ENCODE measurements around the gene NUP214.
"Not testable (repeated sequence)": the region's sequence is repeated elsewhere in the genome, so short reads cannot be mapped to it uniquely, and the experiment has no call there.

NUP214 gene

DNA sequence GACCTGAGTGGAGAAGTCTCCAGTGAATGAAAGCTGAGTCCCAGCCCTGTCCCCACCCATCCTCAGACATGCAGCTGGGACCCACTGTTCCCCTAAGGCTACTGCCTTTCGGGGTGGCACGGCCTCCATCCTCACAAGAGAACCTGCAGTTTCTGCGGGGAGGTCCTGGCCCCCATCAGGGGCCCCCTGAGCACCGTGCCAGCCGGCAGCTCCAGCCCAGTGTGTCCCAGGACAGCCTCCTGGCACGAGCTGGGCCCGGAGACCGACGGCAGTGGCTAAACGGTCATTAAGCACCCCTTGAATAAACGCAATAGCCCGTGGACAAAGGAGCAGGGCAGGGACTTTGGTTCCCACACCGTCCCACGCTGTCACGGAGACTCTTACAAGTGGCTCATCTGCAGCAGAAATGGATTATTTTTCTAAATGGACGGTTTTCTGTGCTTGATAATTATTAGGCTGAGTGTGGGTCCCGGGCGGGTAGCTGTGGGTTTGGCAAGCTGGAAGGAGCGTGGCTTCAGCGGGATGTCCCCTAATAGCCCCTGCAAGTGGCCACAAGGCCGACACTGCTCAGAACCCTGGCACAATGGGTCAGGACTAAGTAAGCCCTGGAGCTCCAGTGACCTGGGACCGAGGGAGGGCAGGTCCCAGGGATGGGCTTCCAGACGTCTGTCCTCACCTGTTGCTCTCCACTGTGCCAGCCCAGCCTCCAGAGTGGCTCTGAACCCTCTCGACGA is 133.5 kb downstream of the NUP214 start:
- Mint-ChIP-seq H3K36me3 (peaks cover 39% of the 10 kb centered on the region), H3K27ac (peak overlapping the region; percentile 99), H3K4me3 (no peak overlapping the region), H3K27me3 (no peaks in the 10 kb centered on the region), H3K9me3 (no peaks in the 10 kb centered on the region), H3K4me1 (peaks cover 81% of the 10 kb centered on the region)
- no peak for DNase-seq
- CTCF ChIA-PET, result interaction anchor here (0.6 to 2.0 kb wide), 3 partner anchors 15 to 473 kb away, joined by 3 to 7 read pairs (median 3); no protein-coding TSS in a partner anchor

DNA sequence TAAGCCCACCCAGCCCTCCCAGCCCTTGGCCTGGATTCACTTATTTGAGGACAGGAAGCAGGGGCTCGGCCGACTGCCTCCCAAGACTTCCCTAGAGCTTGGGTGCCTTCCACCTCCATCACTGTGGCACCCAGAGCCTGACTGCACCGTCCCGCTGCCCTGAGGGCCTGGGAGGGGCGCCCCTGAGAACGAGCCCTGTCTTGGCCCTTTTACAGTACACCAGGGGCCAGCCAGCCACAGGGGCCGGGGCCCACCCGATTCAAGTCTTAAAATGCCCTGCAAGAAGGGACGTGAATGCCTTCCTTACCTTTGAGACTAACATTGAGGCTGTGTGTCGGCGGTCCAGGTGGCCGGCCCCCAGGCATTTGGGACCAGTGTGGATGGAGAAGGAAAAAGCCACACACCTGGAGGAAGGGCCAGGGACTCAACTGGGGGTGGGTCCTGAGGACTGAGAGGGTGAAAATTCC is 134.1 kb downstream of the NUP214 start:
- Mint-ChIP-seq H3K27me3 (no peaks in the 10 kb centered on the region), H3K36me3 (peaks cover 45% of the 10 kb centered on the region), H3K27ac (peak overlapping the region; percentile 67), H3K4me3 (no peak overlapping the region), H3K9me3 (no peaks in the 10 kb centered on the region), H3K4me1 (peaks cover 81% of the 10 kb centered on the region)
- CTCF ChIA-PET, result interaction anchor here (1.2 kb wide), 1 partner anchor 14 kb away, joined by 3 read pairs; no protein-coding TSS in a partner anchor
- DNase-seq, result no peak

DNA sequence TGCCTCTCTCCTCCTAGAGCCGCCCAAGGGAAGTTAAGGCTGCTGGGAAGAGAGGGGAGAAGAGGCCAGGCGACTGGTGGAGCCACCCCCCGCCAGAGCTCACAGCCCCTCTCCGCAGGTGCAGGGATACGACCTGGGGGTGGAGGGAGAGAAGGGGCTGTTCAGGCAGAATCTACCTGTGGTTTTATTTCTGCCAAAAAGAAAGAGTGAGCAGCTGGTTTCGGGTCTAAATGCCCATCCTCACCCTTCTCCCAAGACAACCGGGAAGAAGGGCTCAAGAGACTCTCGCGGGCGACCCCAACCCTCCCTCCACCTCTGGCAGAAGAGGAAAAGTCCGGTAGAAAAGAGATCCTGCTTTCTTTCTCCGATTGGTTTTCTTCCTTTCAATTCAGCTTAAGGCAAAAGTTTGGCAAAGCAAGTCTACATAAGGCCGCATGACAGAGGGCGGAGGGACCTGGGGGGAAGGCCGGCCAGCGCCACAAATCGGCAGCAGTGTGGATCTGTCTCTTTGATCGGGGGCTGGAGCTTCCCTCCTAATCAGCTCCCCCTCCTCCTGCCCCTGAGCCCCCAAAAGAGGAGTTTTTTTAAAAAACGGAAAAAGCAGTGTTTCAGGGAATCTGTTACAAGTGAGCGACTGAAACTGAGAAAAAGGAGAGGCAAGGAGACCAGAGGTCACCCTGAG is 134.7 kb downstream of the NUP214 start:
- Mint-ChIP-seq H3K36me3 (peaks cover 50% of the 10 kb centered on the region), H3K9me3 (no peaks in the 10 kb centered on the region), H3K27me3 (no peaks in the 10 kb centered on the region), H3K4me1 (peaks cover 81% of the 10 kb centered on the region), H3K4me3 (no peak overlapping the region), H3K27ac (peak overlapping the region; percentile 76)
- CTCF ChIA-PET, result no interaction called here
- DNase-seq, result no peak

DNA sequence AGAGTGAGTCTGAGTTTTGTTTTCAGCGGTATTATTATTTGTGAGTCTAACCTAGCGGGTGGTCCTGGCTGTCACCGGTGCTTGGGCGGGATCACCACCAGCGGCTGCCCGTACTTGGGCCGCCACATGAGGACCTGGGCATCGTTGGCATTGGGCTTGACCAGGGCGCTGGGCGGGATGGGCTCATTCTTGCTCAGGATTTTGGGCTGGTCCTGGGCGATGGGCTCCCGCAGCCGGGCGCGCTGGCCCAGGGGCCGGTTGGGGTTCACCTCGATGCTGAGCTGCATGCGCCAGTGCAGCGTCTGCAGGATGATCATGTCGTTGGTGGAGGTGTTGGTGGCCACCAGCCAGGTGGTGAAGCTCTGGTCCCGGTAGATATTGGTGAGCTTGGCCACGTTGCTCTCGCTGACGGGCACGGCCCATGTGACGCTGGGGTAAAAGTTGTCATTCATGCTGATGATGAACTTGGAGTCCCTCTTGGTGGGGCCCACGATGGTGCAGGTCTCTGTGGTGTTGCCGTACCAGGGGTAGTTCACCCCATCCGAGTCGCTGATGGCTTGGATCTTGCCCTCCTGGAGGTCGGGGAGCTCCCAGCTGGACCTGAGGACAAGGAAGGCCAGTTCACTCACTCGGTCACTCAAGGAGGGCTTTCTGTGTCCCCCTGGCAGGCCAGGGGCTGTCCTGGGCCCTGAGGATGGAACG is 135.5 kb downstream of the NUP214 start:
- Mint-ChIP-seq H3K36me3 (peaks cover 51% of the 10 kb centered on the region), H3K27ac (peak overlapping the region; percentile 76), H3K4me1 (peaks cover 81% of the 10 kb centered on the region), H3K9me3 (no peaks in the 10 kb centered on the region), H3K27me3 (no peaks in the 10 kb centered on the region), H3K4me3 (no peak overlapping the region)
- CTCF ChIA-PET, result interaction anchor here (0.6 kb wide), 2 partner anchors 10 to 57 kb away, joined by 3 to 4 read pairs; no protein-coding TSS in a partner anchor
- no peak for DNase-seq

- Mint-ChIP-seq H3K4me3 (peak overlapping the region; percentile 1), H3K4me1 (peaks cover 84% of the 10 kb centered on the region), H3K27ac (peak overlapping the region; percentile 72), H3K36me3 (peaks cover 59% of the 10 kb centered on the region), H3K27me3 (no peaks in the 10 kb centered on the region), H3K9me3 (no peaks in the 10 kb centered on the region)
- no peak for DNase-seq
- CTCF ChIA-PET, result interaction anchor here (0.6 kb wide), 1 partner anchor 27 kb away, joined by 3 read pairs; no protein-coding TSS in a partner anchor
These were observed 137.1 kb downstream of the NUP214 start for GRCh38 chr9:131262327-131263032.

GRCh38 chr9:131263033-131263343 is 137.6 kb downstream of the NUP214 start:
- H3K9me3 Mint-ChIP-seq, DNase-seq, CTCF ChIA-PET, H3K27me3 Mint-ChIP-seq: not testable (repeated sequence)
- H3K4me1 Mint-ChIP-seq, result peaks cover 81% of the 10 kb centered on the region
- peak overlapping the region; percentile 1 for H3K4me3 Mint-ChIP-seq
- H3K36me3 Mint-ChIP-seq, result peaks cover 56% of the 10 kb centered on the region
- peak overlapping the region; percentile 72 for H3K27ac Mint-ChIP-seq

- H3K36me3 Mint-ChIP-seq, result peaks cover 58% of the 10 kb centered on the region
- peak overlapping the region; percentile 99 for H3K27ac Mint-ChIP-seq
- DNase-seq, result no peak
- H3K27me3 Mint-ChIP-seq, result no peaks in the 10 kb centered on the region
- CTCF ChIA-PET, result interaction anchor here (1.1 kb wide), 2 partner anchors 87 to 469 kb away, joined by 3 to 5 read pairs; no protein-coding TSS in a partner anchor
- peaks cover 79% of the 10 kb centered on the region for H3K4me1 Mint-ChIP-seq
- peak overlapping the region; percentile 97 for H3K4me3 Mint-ChIP-seq
- H3K9me3 Mint-ChIP-seq, result no peaks in the 10 kb centered on the region
These were observed 138.3 kb downstream of the NUP214 start for GRCh38 chr9:131263701-131264100.

DNA sequence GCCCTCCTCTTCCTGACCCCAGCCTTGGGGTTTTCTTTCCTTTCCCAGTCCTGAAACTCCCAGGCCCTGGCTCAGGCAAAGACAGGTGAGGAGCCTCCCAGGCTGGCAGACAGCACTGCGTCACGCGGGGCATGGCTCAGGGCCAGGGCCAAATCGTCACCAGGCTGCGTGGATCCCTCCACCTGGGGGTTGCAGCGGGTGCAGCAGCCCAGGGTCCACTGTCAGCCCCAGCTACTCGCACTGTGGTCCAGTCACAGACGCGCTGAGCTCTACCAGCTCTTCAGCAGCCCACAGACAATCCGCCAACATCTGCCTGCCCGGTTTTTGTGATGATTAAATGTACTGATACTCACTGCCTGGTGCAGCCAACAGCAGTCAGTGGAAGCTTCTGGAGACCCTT is 138.8 kb downstream of the NUP214 start:
- DNase-seq, result peak; percentile 48
- H3K36me3 Mint-ChIP-seq, result peaks cover 58% of the 10 kb centered on the region

DNA sequence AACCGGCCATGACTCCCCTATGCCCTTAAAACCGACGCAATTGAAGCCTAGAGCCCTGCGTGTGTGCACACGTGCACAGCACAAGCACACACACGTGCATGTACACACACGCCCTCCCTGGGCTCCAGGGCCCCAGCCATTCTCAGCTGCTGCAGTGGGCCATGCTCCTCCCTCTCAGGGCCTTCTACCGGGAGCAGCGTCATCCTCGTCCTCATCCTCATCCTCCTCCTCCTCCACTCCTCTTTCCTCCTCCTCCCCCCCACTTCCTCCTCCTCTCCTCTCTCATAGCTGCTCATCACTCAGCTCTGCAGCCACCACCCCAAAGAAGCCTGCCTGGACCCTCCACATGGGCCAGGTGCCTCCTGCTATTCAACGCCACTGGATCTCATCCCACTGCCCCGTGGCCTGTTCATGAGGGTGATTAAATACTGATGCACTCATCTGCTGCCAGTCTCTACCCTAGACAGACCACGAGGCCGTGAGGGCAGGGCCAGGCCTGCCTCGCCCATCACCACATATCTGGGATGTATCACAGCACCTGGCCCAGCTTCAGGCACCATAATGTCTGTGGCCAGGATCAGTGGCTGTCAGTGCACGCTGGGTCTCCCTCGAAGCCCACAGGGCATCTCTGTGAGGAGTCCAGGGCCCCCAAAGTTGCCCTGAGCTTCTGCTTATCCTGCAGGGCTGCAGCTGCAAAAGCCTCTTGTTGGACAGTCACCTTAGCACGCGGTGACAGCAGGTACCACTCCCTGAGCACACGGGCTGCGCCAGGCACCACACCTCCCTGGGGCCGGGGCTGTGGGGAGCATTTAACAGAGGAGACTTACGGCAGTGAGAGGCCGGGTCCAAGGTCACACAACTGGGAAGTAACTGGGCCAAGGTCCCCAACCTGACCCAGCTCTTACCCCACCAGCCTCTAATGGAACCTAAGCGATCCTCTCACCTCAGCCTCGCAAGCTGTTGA is 141.2 kb downstream of the NUP214 start:
- Mint-ChIP-seq H3K27me3 (no peaks in the 10 kb centered on the region), H3K36me3 (peaks cover 60% of the 10 kb centered on the region), H3K4me1 (peaks cover 83% of the 10 kb centered on the region), H3K4me3 (peak overlapping the region; percentile 97), H3K9me3 (no peaks in the 10 kb centered on the region), H3K27ac (peak overlapping the region; percentile 99)
- DNase-seq, result peak; percentile 71
- CTCF ChIA-PET, result interaction anchor here (0.6 to 6.4 kb wide), 3 partner anchors 10 to 87 kb away, joined by 3 to 36 read pairs (median 4); no protein-coding TSS in a partner anchor

More for the DNA sequence above, 138.8 kb downstream of the NUP214 start:
- Mint-ChIP-seq H3K4me1 (peaks cover 78% of the 10 kb centered on the region), H3K9me3 (no peaks in the 10 kb centered on the region), H3K4me3 (peak overlapping the region; percentile 97), H3K27me3 (no peaks in the 10 kb centered on the region), H3K27ac (peak overlapping the region; percentile 99)
- CTCF ChIA-PET, result interaction anchor here (1.1 kb wide), 2 partner anchors 87 to 468 kb away, joined by 3 to 5 read pairs; no protein-coding TSS in a partner anchor

DNA sequence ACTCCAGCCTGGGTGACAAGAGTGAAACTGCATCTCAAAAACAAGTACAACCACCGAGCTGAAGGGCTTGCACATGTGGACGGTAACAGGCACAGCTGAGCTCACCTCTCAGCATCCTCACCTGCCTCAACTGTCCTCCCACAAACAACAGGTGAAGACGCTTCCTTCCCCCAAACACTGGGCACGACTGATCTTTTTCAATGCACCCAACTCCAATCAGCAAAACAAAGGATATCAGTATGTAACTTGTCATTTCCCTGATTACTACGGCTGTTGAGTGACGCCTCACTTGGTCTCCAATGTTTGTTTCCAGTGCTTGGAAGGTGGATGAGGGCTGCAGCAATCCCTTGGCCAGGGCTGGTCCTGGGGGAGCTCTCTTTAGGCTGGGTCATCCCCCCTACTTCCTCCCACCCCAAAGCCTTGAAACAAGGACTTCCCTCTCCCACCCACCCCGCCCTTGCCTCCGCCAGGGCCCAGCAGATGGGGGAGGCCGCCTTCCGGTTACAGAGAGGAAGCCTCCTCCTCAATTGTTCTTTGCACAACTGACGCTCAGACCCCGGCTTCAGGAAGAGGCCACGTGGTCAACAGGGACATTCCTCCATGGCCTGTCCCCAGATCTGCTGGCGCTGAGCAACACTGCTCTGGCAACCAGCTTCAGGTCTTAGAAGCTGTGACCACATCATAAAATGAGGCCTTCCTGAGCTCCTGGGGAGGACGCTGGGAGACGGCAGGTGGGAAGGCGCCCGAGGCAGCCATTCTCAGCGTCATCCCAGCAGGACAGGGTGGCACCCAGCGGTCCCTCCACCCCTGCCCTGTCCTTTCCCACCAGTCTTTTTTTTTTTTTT is 145.0 kb downstream of the NUP214 start:
- H3K9me3 Mint-ChIP-seq, result no peaks in the 10 kb centered on the region
- peaks cover 2% of the 10 kb centered on the region for H3K27me3 Mint-ChIP-seq
- peaks cover 67% of the 10 kb centered on the region for H3K36me3 Mint-ChIP-seq
- CTCF ChIA-PET, result interaction anchor here (0.8 to 6.4 kb wide), 5 partner anchors 9 to 92 kb away, joined by 3 to 36 read pairs (median 4); no protein-coding TSS in a partner anchor
- H3K4me3 Mint-ChIP-seq, result peak overlapping the region; percentile 97
- peak overlapping the region; percentile 99 for H3K27ac Mint-ChIP-seq
- DNase-seq, result peak; percentile 76
- H3K4me1 Mint-ChIP-seq, result peaks cover 64% of the 10 kb centered on the region

DNA sequence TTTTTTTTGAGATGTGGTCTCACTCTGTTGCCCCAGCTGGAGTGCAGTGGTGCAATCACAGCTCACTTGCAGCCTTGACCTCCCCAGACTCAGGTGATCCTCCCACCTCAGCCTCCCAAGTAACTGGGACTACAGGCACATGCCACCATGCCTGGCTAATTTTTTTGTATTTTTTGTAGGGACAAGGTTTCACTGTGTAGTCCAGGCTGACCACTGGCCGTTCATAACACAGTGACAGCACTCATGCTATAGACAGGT is 145.6 kb downstream of the NUP214 start:
- Mint-ChIP-seq H3K27ac (peak overlapping the region; percentile 99), H3K4me1 (peaks cover 58% of the 10 kb centered on the region), H3K4me3 (peak overlapping the region; percentile 97), H3K36me3 (peaks cover 73% of the 10 kb centered on the region)
- not testable (repeated sequence) for DNase-seq, H3K9me3 Mint-ChIP-seq, H3K27me3 Mint-ChIP-seq
- CTCF ChIA-PET, result interaction anchor here (1.0 to 6.4 kb wide), 3 partner anchors 10 to 18 kb away, joined by 4 to 36 read pairs (median 8); no protein-coding TSS in a partner anchor

GRCh38 chr9:131271506-131271931 is 146.1 kb downstream of the NUP214 start:
- H3K36me3 Mint-ChIP-seq, result peaks cover 72% of the 10 kb centered on the region
- CTCF ChIA-PET, result interaction anchor here (1.0 to 6.4 kb wide), 3 partner anchors 10 to 19 kb away, joined by 4 to 36 read pairs (median 8); no protein-coding TSS in a partner anchor
- H3K4me3 Mint-ChIP-seq, result peak overlapping the region; percentile 97
- peak overlapping the region; percentile 99 for H3K27ac Mint-ChIP-seq
- no peaks in the 10 kb centered on the region for H3K9me3 Mint-ChIP-seq
- peaks cover 52% of the 10 kb centered on the region for H3K4me1 Mint-ChIP-seq
- H3K27me3 Mint-ChIP-seq, result peaks cover 4% of the 10 kb centered on the region
- DNase-seq, result no peak
